Kidney (tissue), 14 donors: ENCODE data around the gene WDR4. TPM values are rescaled to one million over a fixed set of nuclear protein-coding genes. Genes with fewer than 3 reads are reported as not detected.
A peak's percentile ranks its signal among the peaks of the same experiment; 100 is the strongest.

Experiments
- DNase-seq, 5 donors: peaks; one replicate each; pipeline ENCODE4 v3.0.0-alpha.2; 2013 to 2020
- FAIRE-seq: peaks from 2 replicates; lab custom pipeline; 2012; peaks lifted over from hg19 to GRCh38; lab: Jason Lieb, UNC
- H3K27ac ChIP-seq, 2 donors: one replicate each; pipeline ENCODE4 v1.7.0; 2013; ENCODE audit warnings: low read depth in 2 of 2, low read length in 2 of 2, inconsistent platforms in 1 of 2
- H3K27me3 ChIP-seq: one replicate; pipeline ENCODE4 v1.7.1; 2013; ENCODE audit warnings: low read length, inconsistent platforms; ENCODE audit not compliant: control insufficient read depth, insufficient read depth
- H3K36me3 ChIP-seq, 3 donors: one replicate each; pipeline versions ENCODE4 v1.7.0 to v1.7.1; 2013; ENCODE audit warnings: low read length in 3 of 3, control low read depth in 1 of 3, inconsistent platforms in 1 of 3; ENCODE audit not compliant: insufficient read depth in 3 of 3, control insufficient read depth in 2 of 3
- H3K4me1 ChIP-seq, 3 donors: one replicate each; pipeline versions ENCODE4 v1.7.0 to v1.7.1; 2013; ENCODE audit warnings: low read length in 3 of 3, inconsistent platforms in 1 of 3, low read depth in 1 of 3; ENCODE audit not compliant: control insufficient read depth in 2 of 3, insufficient read depth in 2 of 3
- H3K4me3 ChIP-seq, 3 donors: one replicate each; pipeline versions ENCODE4 v1.7.0 to v1.8.1; 2013; ENCODE audit warnings: low read length in 3 of 3, control low read depth in 1 of 3, inconsistent platforms in 1 of 3
- H3K9ac ChIP-seq, 3 donors: one replicate each; pipeline versions ENCODE4 v1.7.0 to v1.7.1; 2013; ENCODE audit warnings: low read length in 3 of 3, control low read depth in 1 of 3, inconsistent platforms in 1 of 3
- H3K9me3 ChIP-seq, 3 donors: one replicate each; pipeline versions ENCODE4 v1.7.0 to v1.7.1; 2013; ENCODE audit warnings: low read length in 3 of 3, control low read depth in 1 of 3, inconsistent platforms in 1 of 3; ENCODE audit not compliant: control insufficient read depth in 2 of 3, insufficient read depth in 1 of 3
- CTCF ChIP-seq: IDR thresholded peaks from 3 replicates; pipeline ENCODE4 v1.5.1; 2012; ENCODE audit warnings: mild to moderate bottlenecking, moderate library complexity, borderline replicate concordance; ENCODE audit not compliant: insufficient read depth; ENCODE audit errors: extremely low read depth
- intact Hi-C: fragments of 100-400 bp; cut with DNase I; formaldehyde crosslinking; loops from one replicate; pipeline ENCODE4 v1.11.1; 2022
- polyA plus RNA-seq: library from polyadenylated mRNA; stranded (reverse); fragments of 350-450 nt; fragmentation: Illumina TruSeq; extraction: RNeasy Lipid Tissue Mini Kit (QIAGEN cat#74804); gene quantifications from one replicate; pipeline ENCODE4 v1.2.3, GENCODE V29; 2014; ENCODE audit warnings: low read depth, low replicate concordance; ENCODE audit not compliant: insufficient read depth
- total RNA-seq: library from RNA; stranded (reverse); fragmentation: NEBNext Ultra II Directional; extraction: Animal tissue kit (Norgen Biotek cat#: 25700); gene quantifications from one replicate; pipeline ENCODE4 v1.2.1, GENCODE V29; 2021
- donor health status: control.
- donor health status: control.
- donor health status: control.
- donor health status: control.
- donor health status: control.
- donor health status: DM: yes; HTN: yes; CAD: no.
- donor health status: Normal renal cell carcinoma (clear cell type).

The WDR4 gene
- total and polyA plus RNA-seq, 2 donors from 2014 or later, result 4.8 to 20.4 TPM

- Histone ChIP-seq H3K9me3 (no peaks in the 10 kb centered on the region), H3K27me3 (no peaks in the 10 kb centered on the region), H3K36me3 (peaks cover 6 to 34% (median 26%) of the 10 kb centered on the region in 3 donors), H3K9ac (no peak overlapping the region), H3K4me3 (no peak overlapping the region), H3K27ac (no peak overlapping the region), H3K4me1 (no peaks in the 10 kb centered on the region)
- FAIRE-seq (no peak), DNase-seq (peak in 1 of 5 donors; percentile 18)
- no peak for TF ChIP-seq CTCF
- intact Hi-C loops, result no loop called here
Observed at GRCh38 chr21:42858185-42858847, 21.0 kb downstream of the WDR4 start.

- FAIRE-seq (no peak), DNase-seq (no peak)
- Histone ChIP-seq H3K36me3 (peaks cover 5 to 29% (median 19%) of the 10 kb centered on the region in 3 donors), H3K9me3 (no peaks in the 10 kb centered on the region), H3K9ac (no peak overlapping the region), H3K27me3 (no peaks in the 10 kb centered on the region), H3K27ac (no peak overlapping the region), H3K4me3 (no peak overlapping the region), H3K4me1 (no peaks in the 10 kb centered on the region)
- intact Hi-C loops, result no loop called here
- no peak for TF ChIP-seq CTCF
Observed at GRCh38 chr21:42857216-42857615, 22.1 kb downstream of the WDR4 start.

GRCh38 chr21:42855937-42856335, 23.4 kb downstream of the WDR4 start:
- H3K4me1 ChIP-seq, result no peaks in the 10 kb centered on the region
- no peaks in the 10 kb centered on the region for H3K9me3 ChIP-seq
- no peak overlapping the region for H3K4me3 ChIP-seq
- no peak for TF ChIP-seq CTCF
- no peak overlapping the region for H3K9ac ChIP-seq
- H3K36me3 ChIP-seq, result peaks cover 5 to 31% (median 22%) of the 10 kb centered on the region in 3 donors
- intact Hi-C loops, result no loop called here
- H3K27me3 ChIP-seq, result no peaks in the 10 kb centered on the region
- FAIRE-seq (no peak), DNase-seq (no peak)
- no peak overlapping the region for H3K27ac ChIP-seq
